K562 (cell line): ENCODE results near the gene TRIM2. TPM values are rescaled to one million over a fixed set of nuclear protein-coding genes. Genes with fewer than 3 reads are reported as not detected.

Source experiments
- ATAC-seq: fragments of 200-7000 bp; cut with Tn5 transposase; 3 replicates; pipeline ENCODE4 v1.9.1; 2020; ENCODE audit warnings: moderate library complexity
- BruUV-seq: library from RNA; stranded (reverse); fragments of 400-500 nt; replicated peaks from 2 replicates; lab custom pipeline; 2021; lab: Mats Ljungman, UMichigan
- CTCF ChIA-PET: fragments of 300-600 bp; formaldehyde crosslinking; extraction: SDS; loops from one replicate; lab custom pipeline; 2021; ENCODE audit warnings: low intra/inter-chr PET ratio; lab: Yijun Ruan, JAX
- POLR2A ChIA-PET: fragments of 300-600, 350-650 bp; sonication (Branson Sonifier 250); formaldehyde crosslinking; extraction: SDS; loops from one replicate; lab custom pipeline; 2021; ENCODE audit warnings: antibody characterized with exemption, inconsistent platforms; lab: Yijun Ruan, JAX
- DNase-seq, 4 experiments: peaks; one replicate each; pipeline versions ENCODE4 v3.0.0 to v3.0.0-alpha.2; 2011 to 2018; ENCODE audit warnings: low spot score in 3 of 4, mixed read lengths in 3 of 4; ENCODE audit errors: extremely low read depth in 1 of 4
- FAIRE-seq: peaks from 2 replicates; lab custom pipeline; 2011; peaks lifted over from hg19 to GRCh38; lab: Jason Lieb, UNC
- H2AFZ ChIP-seq: 2 replicates; pipeline ENCODE4 v1.6.0; 2011; ENCODE audit warnings: low read depth, low read length, control low read depth, inconsistent platforms
- H3K27ac ChIP-seq: fragments of 200-600 bp; 3 replicates; pipeline ENCODE4 v1.8.0; 2011; ENCODE audit warnings: low read depth, mild to moderate bottlenecking, control low read depth, inconsistent platforms, low read length, moderate library complexity, mixed read lengths; ENCODE audit errors: extremely low read depth
- H3K27me3 ChIP-seq, 2 experiments: fragments of 300-600 bp in 1 of 2; 2 replicates in 1 of 2; 3 replicates in 1 of 2; pipeline versions ENCODE4 v1.6.0 to v1.8.0; 2011; ENCODE audit warnings: inconsistent platforms in 2 of 2, low read length in 2 of 2, mild to moderate bottlenecking in 1 of 2, mixed read lengths in 1 of 2, moderate library complexity in 1 of 2; ENCODE audit not compliant: control insufficient read depth in 2 of 2, insufficient read depth in 2 of 2
- H3K36me3 ChIP-seq: fragments of 300-600 bp; 3 replicates; pipeline ENCODE4 v1.8.0; 2011; ENCODE audit warnings: mild to moderate bottlenecking, low read length, inconsistent platforms; ENCODE audit not compliant: control insufficient read depth, insufficient read depth
- H3K4me1 ChIP-seq, 2 experiments: fragments of 200-600 bp in 1 of 2; replicated peaks in 1 of 2; 2 replicates in 1 of 2; 3 replicates in 1 of 2; pipeline versions ENCODE4 v1.5.1 to v1.8.0; 2011; ENCODE audit warnings: inconsistent platforms in 2 of 2, low read length in 2 of 2, mild to moderate bottlenecking in 1 of 2, mixed read lengths in 1 of 2, moderate library complexity in 1 of 2; ENCODE audit not compliant: control insufficient read depth in 2 of 2, insufficient read depth in 2 of 2
- H3K4me2 ChIP-seq: 2 replicates; pipeline ENCODE4 v1.6.1; 2011; ENCODE audit warnings: low read length, control low read depth, inconsistent platforms, mixed read lengths; ENCODE audit not compliant: insufficient read depth
- H3K4me3 ChIP-seq: fragments of 200-600 bp; sonication (generic), shearing (Covaris generic); 2 replicates; pipeline ENCODE4 v1.5.1; 2016; ENCODE audit warnings: control low read depth, inconsistent platforms
- H3K79me2 ChIP-seq: fragments of 200-600 bp; 3 replicates; pipeline ENCODE4 v1.8.0; 2011; ENCODE audit warnings: low read length, inconsistent platforms; ENCODE audit not compliant: control insufficient read depth, insufficient read depth
- H3K9ac ChIP-seq, 2 experiments: 2 replicates each; pipeline versions ENCODE4 v1.6.0 to v1.6.1; 2011; ENCODE audit warnings: low read depth in 2 of 2, low read length in 2 of 2, control low read depth in 1 of 2, inconsistent platforms in 1 of 2, mild to moderate bottlenecking in 1 of 2, mixed read lengths in 1 of 2; ENCODE audit not compliant: insufficient read depth in 1 of 2
- H3K9me1 ChIP-seq: one replicate; pipeline ENCODE4 v1.6.0; 2011; ENCODE audit warnings: inconsistent platforms, mild to moderate bottlenecking, low read length, moderate library complexity; ENCODE audit not compliant: control insufficient read depth, insufficient read depth
- H3K9me3 ChIP-seq: replicated peaks from 2 replicates; pipeline ENCODE4 v1.5.1; 2011; ENCODE audit warnings: low read depth, low read length, inconsistent platforms; ENCODE audit not compliant: control insufficient read depth, insufficient read depth
- H4K20me1 ChIP-seq: replicated peaks from 2 replicates; pipeline ENCODE4 v1.6.1; 2011; ENCODE audit warnings: low read length, inconsistent platforms, mixed read lengths; ENCODE audit not compliant: control insufficient read depth, insufficient read depth
- BDP1 ChIP-seq: IDR thresholded peaks from 3 replicates; pipeline ENCODE4 v1.6.1; 2011; ENCODE audit not compliant: insufficient read length, insufficient read depth
- ERF ChIP-seq: fragments of 450-650 bp; formaldehyde crosslinking; IDR thresholded peaks from 2 replicates; pipeline ENCODE4 v1.4.0; 2020; ENCODE audit warnings: mild to moderate bottlenecking, mixed read lengths
- GTF2B ChIP-seq: IDR thresholded peaks from 2 replicates; pipeline ENCODE4 v1.6.1; 2011; ENCODE audit not compliant: insufficient read length; ENCODE audit errors: extremely low read depth
- HDAC6 ChIP-seq: IDR thresholded peaks from 2 replicates; pipeline ENCODE4 v1.6.1; 2012; ENCODE audit warnings: low read depth, mild to moderate bottlenecking, control low read depth, inconsistent platforms, low read length, moderate library complexity
- KLF16 ChIP-seq: IDR thresholded peaks from 2 replicates; pipeline ENCODE4 v1.6.1; 2016; ENCODE audit warnings: antibody characterized with exemption
- MYBL2 ChIP-seq, 2 experiments: fragments of 450-650 bp in 1 of 2; sonication (generic) in 1 of 2; formaldehyde crosslinking in 1 of 2; IDR thresholded peaks; 2 replicates each; pipeline versions ENCODE4 v1.6.1 to v1.8.1; 2017 to 2022; ENCODE audit warnings: borderline replicate concordance in 1 of 2, inconsistent platforms in 1 of 2, low read depth in 1 of 2, mild to moderate bottlenecking in 1 of 2, missing genetic modification reagents in 1 of 2, moderate library complexity in 1 of 2
- MYC ChIP-seq, 2 experiments: fragments of 250-450 bp in 1 of 2; sonication (Bioruptor Pico) in 1 of 2; IDR thresholded peaks; 2 replicates each; pipeline versions ENCODE4 v1.5.1 to v1.6.1; 2012 to 2021; ENCODE audit warnings: low read depth in 2 of 2, borderline replicate concordance in 1 of 2, improper control_type of control experiment in 1 of 2, low read length in 1 of 2, mild to moderate bottlenecking in 1 of 2, moderate library complexity in 1 of 2
- PBX2 ChIP-seq, 2 experiments: IDR thresholded peaks in 1 of 2; conservative IDR thresholded peaks in 1 of 2; 2 replicates each; pipeline ENCODE4 v1.6.1; 2016; ENCODE audit warnings: low read depth in 2 of 2, mild to moderate bottlenecking in 1 of 2, missing compliant biosample characterization in 1 of 2, missing genetic modification characterization in 1 of 2, moderate library complexity in 1 of 2
- ZEB2 ChIP-seq: fragments of 450-650 bp; IDR thresholded peaks from 2 replicates; pipeline ENCODE4 v1.6.1; 2016
- ZNF282 ChIP-seq: sonication (generic); formaldehyde crosslinking; IDR thresholded peaks from 2 replicates; pipeline ENCODE4 v1.8.1; 2023; ENCODE audit warnings: missing genetic modification reagents
- in situ Hi-C: fragments of 300-500 bp; cut with MboI; formaldehyde crosslinking; loops from 4 replicates; pipeline ENCODE4 v1.15.0; 2018; ENCODE audit warnings: inconsistent platforms, mixed read lengths
- intact Hi-C: fragments of 100-400 bp; cut with micrococcal nuclease; formaldehyde crosslinking; loops from 2 replicates; pipeline ENCODE4 v1.14.2; 2022
- polyA plus RNA-seq, 8 experiments: library from polyadenylated mRNA; depleted of rRNA in 4 of 8; stranded (reverse) in 5 of 8; unstranded in 3 of 8; fragments of >200 nt; fragmentation: Nextera tagmentation in 2 of 8; fragmentation: Illumina TruSeq in 1 of 8; extraction: Ambion mirVana in 2 of 8; extraction: Trizol in 1 of 8; gene quantifications; 2 replicates each; pipeline versions ENCODE4 v1.2.1 to v1.2.3, GENCODE V29; 2011 to 2014; ENCODE audit warnings: inconsistent platforms in 1 of 8, missing spikeins in 1 of 8
- total RNA-seq, 7 experiments: library from RNA; depleted of rRNA in 6 of 7; stranded (reverse); fragments of >200 nt in 6 of 7; fragmentation: Illumina TruSeq in 2 of 7; extraction: Trizol in 2 of 7; gene quantifications; 2 replicates each; pipeline versions ENCODE4 v1.2.1 to v1.2.3, GENCODE V29; 2011 to 2021; ENCODE audit warnings: low replicate concordance in 1 of 7

Gene TRIM2
- total and polyA plus RNA-seq, 9 of the 15 experiments (the other 6 are each of a cell fraction or from before 2014, with no cell fraction given) = 0.01 to 0.41 (median 0.13) TPM; not detected in 1

DNA sequence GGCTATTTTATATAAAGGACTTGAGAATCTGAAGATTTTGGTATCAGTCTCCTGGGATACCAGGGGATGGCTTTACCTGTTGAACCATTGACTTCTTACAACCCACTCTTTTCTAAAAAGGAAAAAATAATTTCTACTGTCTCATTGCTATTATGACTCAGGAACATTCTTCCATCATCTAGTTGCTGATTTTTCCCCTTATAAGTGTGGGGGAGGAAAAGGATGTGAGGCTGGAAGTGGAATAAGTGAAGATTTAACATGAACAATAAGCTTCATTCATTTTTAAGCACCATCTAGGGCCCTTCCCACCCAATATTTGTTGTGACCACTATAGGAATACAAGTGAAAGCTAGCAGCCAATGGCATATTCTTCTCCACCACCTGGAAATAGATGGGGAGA, 129.6 kb downstream of the TRIM2 start:
- Histone ChIP-seq H3K4me2 (no peak overlapping the region), H3K9ac (no peak overlapping the region), H4K20me1 (no peaks in the 10 kb centered on the region), H3K4me1 (0 out of 5 replicates have a peak, but pooled peaks cover 0 to 2% of the 10 kb centered on the region in 2 experiments), H2AFZ (no peak overlapping the region), H3K27me3 (peaks cover 0 to 2% of the 10 kb centered on the region in 2 experiments; a peak in 3 of 5 replicates), H3K9me3 (no peaks in the 10 kb centered on the region), H3K4me3 (no peak overlapping the region), H3K9me1 (no peaks in the 10 kb centered on the region), H3K36me3 (no peaks in the 10 kb centered on the region), H3K79me2 (no peaks in the 10 kb centered on the region), H3K27ac (no peak overlapping the region)
- intact Hi-C loops (no loop called here), in situ Hi-C loops (no loop called here)
- ChIA-PET POLR2A (no interaction called here), CTCF (no interaction called here)
- no peak for FAIRE-seq
- no peak for ATAC-seq
- no peak for DNase-seq
- no peak for TF ChIP-seq MYBL2 (IDR thresholded peaks at IDR 0.05; ENCODE audit: low read depth)
- TF ChIP-seq MYBL2 (CRISPR knock-in tag; IDR thresholded peaks at IDR 0.05; ENCODE audit: borderline replicate concordance) = no peak
- TF ChIP-seq BDP1 = no peak
- TF ChIP-seq ERF (CRISPR knock-in tag) = no peak
- no peak for TF ChIP-seq PBX2 (CRISPR knock-in tag; IDR thresholded peaks at IDR 0.05; ENCODE audit: low read depth)
- no peak for TF ChIP-seq PBX2 (tag; conservative IDR thresholded peaks at IDR 0.05; ENCODE audit: low read depth)
- TF ChIP-seq MYC (IDR thresholded peaks at IDR 0.05; ENCODE audit: low read depth, low read length) = no peak
- TF ChIP-seq MYC (CRISPR knock-in tag; IDR thresholded peaks at IDR 0.05; ENCODE audit: borderline replicate concordance, low read depth) = no peak
- TF ChIP-seq GTF2B = no peak
- TF ChIP-seq ZEB2 = no peak
- no peak for TF ChIP-seq ZNF282
- no peak for TF ChIP-seq HDAC6
- TF ChIP-seq KLF16 = no peak
- BruUV-seq = no TSS peak
